Spinal cord (tissue), 10 donors: ENCODE results near the gene MYH14. TPM values are rescaled to one million over a fixed set of nuclear protein-coding genes. Genes with fewer than 3 reads are reported as not detected.

Source experiments
- DNase-seq, 6 donors: peaks; one replicate each; pipeline versions ENCODE4 v3.0.0 to v3.0.0-alpha.2; 2013 to 2015; ENCODE audit warnings: low spot score in 6 of 6, low read depth in 4 of 6
- H3K27ac ChIP-seq: one replicate; pipeline ENCODE4 v1.5.1; 2013; ENCODE audit warnings: low read depth, low read length, control low read depth
- H3K27me3 ChIP-seq: one replicate; pipeline ENCODE4 v1.6.1; 2013; ENCODE audit warnings: low read length; ENCODE audit not compliant: control insufficient read depth, insufficient read depth
- H3K36me3 ChIP-seq: one replicate; pipeline ENCODE4 v1.6.1; 2013; ENCODE audit warnings: low read length; ENCODE audit not compliant: control insufficient read depth, insufficient read depth
- H3K4me1 ChIP-seq: one replicate; pipeline ENCODE4 v1.6.1; 2013; ENCODE audit warnings: low read length; ENCODE audit not compliant: control insufficient read depth, insufficient read depth
- H3K4me3 ChIP-seq: one replicate; pipeline ENCODE4 v1.5.1; 2013; ENCODE audit warnings: low read depth, low read length, control low read depth
- H3K9me3 ChIP-seq: one replicate; pipeline ENCODE4 v1.6.1; 2013; ENCODE audit warnings: low read length; ENCODE audit not compliant: control insufficient read depth, insufficient read depth
- WGBS: methylation state at CpG from one replicate; pipeline ENCODE4 v1.1.5; 2013; ENCODE audit warnings: missing lambda C conversion rate; ENCODE audit not compliant: insufficient coverage; 5-methylcytosine and 5-hydroxymethylcytosine counted together
- polyA plus RNA-seq, 2 donors: library from polyadenylated mRNA; unstranded; fragments of 120-200 nt; gene quantifications; one replicate each; pipeline ENCODE4 v1.2.1, GENCODE V29; 2013; ENCODE audit not compliant: insufficient read length in 2 of 2
- total RNA-seq, 2 donors: library from RNA; depleted of rRNA in 1 of 2; stranded (reverse); fragments of 120-200 nt in 1 of 2; fragments of >200 nt in 1 of 2; gene quantifications; one replicate each; pipeline versions ENCODE4 v1.2.3 to v1.2.4, GENCODE V29; 2013 to 2014
- donor health status: healthy.

MYH14 gene
- total and polyA plus RNA-seq, 4 donors = 4.1 to 16.8 (median 10.9) TPM

DNA sequence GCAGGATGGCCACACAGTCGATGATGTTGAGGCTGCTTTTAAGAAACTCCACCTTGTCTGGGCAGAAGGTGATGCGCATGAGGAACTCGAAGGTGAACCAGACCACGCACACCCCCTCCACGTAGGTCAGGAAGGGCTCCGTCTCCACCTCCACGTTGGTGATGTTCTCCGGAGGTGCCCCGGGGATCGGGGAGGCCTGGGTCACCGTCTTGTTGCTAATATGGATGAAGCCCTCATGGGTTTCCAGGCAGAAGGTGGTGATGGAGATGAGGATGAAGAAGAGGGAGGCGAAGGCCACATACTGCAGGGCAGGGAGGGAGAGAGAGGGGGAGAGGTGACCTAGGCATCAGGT is 120.3 kb downstream of the MYH14 start:
- Histone ChIP-seq H3K36me3 (peaks cover 47% of the 10 kb centered on the region), H3K4me1 (peaks cover 37% of the 10 kb centered on the region), H3K4me3 (no peak overlapping the region), H3K9me3 (no peaks in the 10 kb centered on the region), H3K27ac (no peak overlapping the region), H3K27me3 (peaks cover 23% of the 10 kb centered on the region)
- no peak for DNase-seq
- WGBS = 97% methylated on average over 11 of the region's 12 CpGs

DNA sequence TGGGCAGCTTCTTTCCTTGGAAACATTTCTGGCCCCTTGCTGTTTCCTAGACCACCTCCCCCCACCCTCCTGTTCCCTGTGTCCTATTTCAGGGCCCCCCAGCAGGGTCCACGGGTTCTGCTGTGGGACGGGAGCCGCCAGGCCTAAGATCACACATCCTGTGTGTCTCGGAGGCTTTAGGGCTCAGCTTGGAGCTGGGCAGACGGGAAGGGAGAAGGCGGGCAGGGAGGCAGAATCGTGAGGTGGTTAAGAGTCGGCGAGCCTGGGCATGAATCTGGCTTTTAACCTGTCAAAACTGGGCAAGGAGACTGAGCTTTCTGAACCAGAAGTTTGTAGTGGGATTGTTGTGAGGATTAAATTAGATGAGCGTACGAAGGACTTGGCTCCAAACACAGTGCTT is 120.9 kb downstream of the MYH14 start:
- peaks cover 43% of the 10 kb centered on the region for H3K36me3 ChIP-seq
- H3K27me3 ChIP-seq = peaks cover 23% of the 10 kb centered on the region
- peak in 1 of 6 donors; percentile 25 for DNase-seq
- no peak overlapping the region for H3K27ac ChIP-seq
- H3K4me1 ChIP-seq = peaks cover 38% of the 10 kb centered on the region
- H3K4me3 ChIP-seq = no peak overlapping the region
- H3K9me3 ChIP-seq = no peaks in the 10 kb centered on the region
- 79% methylated on average over 11 of the region's 11 CpGs for WGBS

DNA sequence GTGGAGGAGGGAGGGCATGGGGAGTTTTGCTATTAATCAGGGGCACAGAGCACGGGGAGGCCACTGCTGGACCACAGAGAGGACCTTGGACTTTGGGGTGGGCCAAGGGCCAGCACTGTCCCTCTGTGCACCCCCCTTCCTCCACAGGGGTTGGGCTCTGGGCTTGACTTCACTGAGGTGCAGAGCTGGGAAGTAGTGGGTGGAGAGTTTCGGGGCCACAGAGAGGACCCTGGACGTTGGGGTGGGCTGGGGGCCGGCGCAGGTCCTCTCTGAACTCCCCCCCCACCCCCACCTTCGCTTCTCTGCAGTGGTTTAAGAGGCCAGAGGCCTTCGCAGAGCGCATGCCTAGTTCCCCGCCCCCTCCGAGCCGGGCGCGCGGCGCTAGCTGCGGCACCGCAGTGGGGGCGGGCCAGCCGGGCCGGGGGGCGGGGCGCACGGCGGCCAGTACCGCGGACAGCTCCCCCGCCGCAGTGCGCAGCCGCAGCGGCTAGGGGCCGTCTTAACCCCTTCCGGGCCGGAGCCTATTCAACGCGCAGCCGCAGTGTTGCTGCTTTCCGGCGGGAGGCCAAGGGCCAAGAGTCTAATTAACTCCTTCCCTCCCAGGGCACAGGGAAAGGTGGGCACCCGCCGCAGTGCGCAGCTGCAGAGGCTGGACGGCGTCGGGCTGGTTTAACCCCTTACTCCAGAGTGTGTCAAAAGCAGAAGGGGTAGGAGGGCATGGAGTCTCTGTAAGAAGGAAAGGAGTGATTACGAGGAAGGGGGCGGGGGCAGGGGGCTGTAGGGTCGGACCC is 122.1 kb downstream of the MYH14 start:
- peaks cover 50% of the 10 kb centered on the region for H3K4me1 ChIP-seq
- H3K9me3 ChIP-seq = no peaks in the 10 kb centered on the region
- peak overlapping the region; percentile 22 for H3K4me3 ChIP-seq
- under 1% methylated on average over 33 of the region's 48 CpGs for WGBS
- peak in 5 of 6 donors; percentile 72 to 97 (median 86) for DNase-seq
- H3K36me3 ChIP-seq = peaks cover 34% of the 10 kb centered on the region
- peaks cover 27% of the 10 kb centered on the region for H3K27me3 ChIP-seq
- no peak overlapping the region for H3K27ac ChIP-seq

DNA sequence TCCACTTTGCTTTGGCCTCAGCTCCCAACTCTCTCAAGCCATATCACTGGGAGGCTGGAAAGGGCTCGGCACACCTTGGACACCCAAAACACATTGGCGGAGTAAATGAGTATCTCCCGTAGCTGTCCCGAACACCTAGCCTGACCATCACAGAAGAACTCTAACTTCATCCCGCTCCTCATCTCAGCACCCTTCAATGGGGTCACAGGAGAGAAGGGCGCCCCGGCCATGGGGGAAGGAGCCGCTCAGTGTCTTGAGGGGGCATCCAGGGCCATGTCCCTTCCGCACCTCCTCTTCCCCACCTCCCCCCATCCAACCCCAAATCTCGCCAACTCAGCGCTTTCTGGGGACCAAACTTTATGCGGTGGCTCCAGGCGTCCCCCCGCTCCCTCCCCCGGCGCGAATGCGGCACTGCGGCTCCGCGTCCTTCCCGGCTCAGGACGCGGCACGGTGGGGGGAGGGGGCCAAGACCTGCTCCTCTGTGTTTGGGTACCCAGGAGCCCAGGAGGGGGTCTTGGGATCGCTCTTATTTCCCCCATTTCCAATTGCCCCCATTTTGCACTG is 122.8 kb downstream of the MYH14 start:
- H3K4me1 ChIP-seq = peaks cover 56% of the 10 kb centered on the region
- peaks cover 28% of the 10 kb centered on the region for H3K27me3 ChIP-seq
- no peak for DNase-seq
- no peaks in the 10 kb centered on the region for H3K9me3 ChIP-seq
- H3K4me3 ChIP-seq = peak overlapping the region; percentile 22
- 1% methylated on average over 22 of the region's 26 CpGs for WGBS
- H3K27ac ChIP-seq = no peak overlapping the region
- peaks cover 28% of the 10 kb centered on the region for H3K36me3 ChIP-seq

DNA sequence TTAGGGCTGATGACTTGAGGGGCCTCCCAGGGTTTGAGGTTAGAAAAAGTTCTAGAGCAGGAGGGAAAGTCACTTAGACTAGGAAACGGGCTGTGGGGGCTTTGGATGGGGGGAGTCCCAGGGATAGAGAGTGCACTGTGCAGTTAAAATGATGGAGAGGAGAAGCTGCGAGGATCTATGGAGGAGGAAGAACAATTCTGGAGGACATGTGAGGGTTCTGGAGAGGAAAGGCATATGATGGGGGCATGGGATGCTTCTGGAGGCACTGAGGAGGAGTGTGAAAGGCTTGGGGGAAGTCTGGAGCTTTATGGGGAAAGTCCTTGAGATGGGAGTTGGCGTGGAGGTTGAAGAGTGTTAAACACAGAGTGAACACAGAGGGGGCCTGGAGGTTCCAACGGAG is 123.6 kb downstream of the MYH14 start:
- Histone ChIP-seq H3K27ac (no peak overlapping the region), H3K4me1 (peaks cover 59% of the 10 kb centered on the region), H3K9me3 (no peaks in the 10 kb centered on the region), H3K36me3 (peaks cover 24% of the 10 kb centered on the region), H3K4me3 (no peak overlapping the region), H3K27me3 (peaks cover 28% of the 10 kb centered on the region)
- no peak for DNase-seq
- 36% methylated on average over 4 of the region's 4 CpGs for WGBS

DNA sequence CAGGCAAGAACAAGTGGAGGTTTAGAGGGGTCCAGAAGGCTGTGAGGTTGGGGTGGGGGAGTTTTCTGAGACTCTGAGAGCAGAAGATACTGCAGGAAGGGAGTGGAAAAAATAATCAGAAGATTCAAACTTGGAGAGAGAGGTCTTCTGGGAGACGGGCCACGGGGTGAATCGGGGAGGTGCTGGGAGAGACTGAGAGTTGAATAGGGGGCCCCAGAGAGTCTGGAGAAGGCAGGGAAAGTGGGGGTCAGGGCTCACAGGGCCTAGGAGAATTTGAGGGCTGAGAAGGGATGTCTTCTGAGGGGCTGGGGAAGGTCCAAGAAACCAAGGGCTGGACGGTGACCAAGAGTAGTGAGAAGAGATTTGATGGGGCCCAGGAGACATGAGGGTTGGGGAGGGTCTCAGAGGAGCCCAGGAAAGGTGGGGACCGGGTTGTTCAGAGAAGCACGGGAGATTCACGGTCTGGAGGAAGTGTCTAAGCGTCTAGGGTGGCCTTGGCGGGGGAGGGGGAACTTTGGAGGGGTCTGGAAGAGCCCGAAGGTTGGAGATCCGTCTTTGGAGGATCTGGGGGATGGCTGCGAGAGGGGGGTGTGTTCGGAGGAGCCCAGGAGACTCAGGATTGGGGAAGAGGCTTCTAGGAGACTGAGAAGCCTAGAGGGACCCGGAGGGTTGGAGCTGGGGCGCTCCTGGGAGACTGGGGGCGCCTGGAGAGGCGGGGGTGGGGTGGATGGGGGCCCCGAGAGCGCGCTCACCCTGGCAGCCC is 124.2 kb downstream of the MYH14 start:
- DNase-seq = no peak
- H3K36me3 ChIP-seq = peaks cover 18% of the 10 kb centered on the region
- H3K9me3 ChIP-seq = no peaks in the 10 kb centered on the region
- H3K4me1 ChIP-seq = peaks cover 65% of the 10 kb centered on the region
- H3K27me3 ChIP-seq = peaks cover 28% of the 10 kb centered on the region
- 10% methylated on average over 20 of the region's 20 CpGs for WGBS
- H3K4me3 ChIP-seq = no peak overlapping the region
- H3K27ac ChIP-seq = no peak overlapping the region

DNA sequence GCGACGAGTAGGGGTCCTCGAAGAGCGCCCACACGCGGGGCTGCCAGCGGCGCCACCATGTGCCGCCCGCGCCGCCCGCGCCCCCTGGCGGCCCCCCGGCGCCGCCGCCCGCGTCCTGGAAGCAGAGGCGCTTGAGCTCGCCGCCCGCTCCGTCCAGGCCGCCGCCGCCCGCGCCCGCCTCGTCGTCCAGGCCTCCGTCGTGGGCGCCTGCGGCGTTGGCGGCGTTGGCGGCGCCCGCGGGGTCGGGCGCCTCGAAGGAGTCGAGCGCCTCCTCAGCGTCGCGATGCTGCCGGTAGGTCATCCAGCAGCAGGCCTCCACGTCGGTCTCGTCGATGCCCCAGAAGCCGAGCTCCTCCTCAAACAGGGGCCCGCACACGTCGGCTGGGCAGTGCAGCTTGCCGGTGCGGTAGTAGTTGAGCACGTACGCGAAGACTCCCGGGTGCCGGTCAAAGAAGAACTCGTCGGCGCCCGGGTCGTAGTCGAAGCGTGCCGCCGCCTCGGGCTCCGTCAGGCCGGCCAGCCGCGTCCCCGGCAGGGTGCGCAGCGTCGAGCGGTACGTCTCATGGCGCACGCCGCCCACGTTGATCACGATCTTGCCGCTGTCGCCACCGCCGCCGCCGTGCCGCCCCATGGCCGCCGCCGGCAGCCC is 124.9 kb downstream of the MYH14 start:
- peaks cover 11% of the 10 kb centered on the region for H3K36me3 ChIP-seq
- DNase-seq = peak in 1 of 6 donors; percentile 50
- H3K27me3 ChIP-seq = peaks cover 28% of the 10 kb centered on the region
- under 1% methylated on average over 104 of the region's 104 CpGs for WGBS
- H3K4me1 ChIP-seq = peaks cover 72% of the 10 kb centered on the region
- no peaks in the 10 kb centered on the region for H3K9me3 ChIP-seq
- no peak overlapping the region for H3K27ac ChIP-seq
- H3K4me3 ChIP-seq = peak overlapping the region; percentile 26

DNA sequence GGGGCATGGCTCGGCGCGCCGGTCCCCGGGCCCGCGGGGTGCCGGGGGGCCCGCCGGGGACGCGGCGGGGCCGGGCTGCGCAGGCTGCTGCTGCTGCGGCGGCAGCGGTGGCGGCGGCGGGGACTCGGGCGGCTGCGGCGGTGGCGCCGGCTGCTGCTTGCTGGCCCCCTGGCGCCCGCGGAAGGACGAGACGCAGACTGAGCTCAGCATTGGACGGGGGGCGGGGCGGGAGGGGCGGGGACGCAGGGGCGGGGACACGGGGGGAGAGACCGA is 125.4 kb downstream of the MYH14 start:
- H3K27ac ChIP-seq = no peak overlapping the region

DNA sequence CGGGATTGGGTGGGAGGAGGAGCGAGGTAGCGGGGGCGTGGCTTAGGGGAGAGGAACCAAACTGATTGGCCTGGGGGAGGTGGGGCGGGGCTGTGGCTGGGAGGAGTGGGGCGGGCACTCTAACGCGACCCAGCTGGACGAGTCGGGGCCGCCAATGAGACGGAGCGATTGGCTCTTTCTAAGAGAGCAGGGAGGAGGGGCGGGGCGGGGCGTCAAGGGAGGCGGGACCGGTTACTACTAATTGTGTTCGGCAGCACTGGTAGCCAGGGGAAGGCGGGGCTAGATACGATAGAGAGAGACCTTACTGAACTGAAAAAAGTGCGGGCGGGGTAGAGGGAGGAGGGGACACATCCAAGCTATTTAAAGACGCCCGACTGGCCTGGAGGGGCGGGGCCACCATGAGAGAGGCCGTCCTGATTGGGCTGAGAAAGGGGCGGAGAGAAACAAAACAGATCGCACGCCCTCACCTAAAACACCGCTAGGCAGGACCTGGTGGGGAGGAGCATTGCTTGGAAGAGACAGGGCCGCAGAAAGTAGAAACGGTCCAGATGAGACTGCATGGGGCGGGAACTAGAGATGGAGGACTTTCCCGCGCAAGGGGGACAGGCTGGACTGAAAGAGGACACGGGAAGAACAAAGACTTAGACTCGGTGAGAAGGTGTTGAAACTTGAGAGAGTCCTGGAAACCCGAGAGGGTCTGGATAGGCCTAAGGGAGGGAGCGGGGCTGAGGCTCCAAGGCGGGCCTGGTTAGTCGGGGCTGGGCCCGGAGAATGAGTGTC is 125.9 kb downstream of the MYH14 start, which contains the start of gene KCNC3:
KCNC3 (minus strand) TSS at position 232 of the 780 bp plus-strand sequence. CDS start 295 bp downstream, outside the sequence.
- H3K27me3 ChIP-seq = peaks cover 28% of the 10 kb centered on the region
- peaks cover under 1% of the 10 kb centered on the region for H3K36me3 ChIP-seq
- H3K27ac ChIP-seq = peak within 1 kb of the TSS; percentile 93
- H3K9me3 ChIP-seq = no peaks in the 10 kb centered on the region
- H3K4me1 ChIP-seq = peaks cover 76% of the 10 kb centered on the region
- under 1% methylated on average over 40 of the region's 43 CpGs for WGBS
- H3K4me3 ChIP-seq = peak within 1 kb of the TSS; percentile 36
- peak; percentile 88 to 100 (median 98) for DNase-seq

More for the DNA sequence above, 125.4 kb downstream of the MYH14 start:
- Histone ChIP-seq H3K9me3 (no peaks in the 10 kb centered on the region), H3K36me3 (peaks cover 6% of the 10 kb centered on the region), H3K27me3 (peaks cover 28% of the 10 kb centered on the region), H3K4me3 (no peak overlapping the region), H3K4me1 (peaks cover 74% of the 10 kb centered on the region)
- 0% methylated on average over 21 of the region's 40 CpGs for WGBS
- DNase-seq = no peak
